Suprapubic skin (tissue), 3 donors: ENCODE data around the gene LYSMD2.

Experiments used
- CTCF ChIP-seq, 2 donors: fragments of 200-600 bp in 1 of 2; fragments of 450-650 bp in 1 of 2; sonication (generic) in 1 of 2; IDR thresholded peaks; one replicate each; pipeline ENCODE4 v1.5.1; 2016 to 2019; ENCODE audit warnings: antibody characterized with exemption in 2 of 2, mild to moderate bottlenecking in 1 of 2, moderate library complexity in 1 of 2
- POLR2A ChIP-seq, 2 donors: fragments of 450-650 bp; IDR thresholded peaks; one replicate each; pipeline ENCODE4 v1.6.1; 2017; ENCODE audit warnings: antibody characterized with exemption in 2 of 2, mild to moderate bottlenecking in 2 of 2, moderate library complexity in 2 of 2

DNA sequence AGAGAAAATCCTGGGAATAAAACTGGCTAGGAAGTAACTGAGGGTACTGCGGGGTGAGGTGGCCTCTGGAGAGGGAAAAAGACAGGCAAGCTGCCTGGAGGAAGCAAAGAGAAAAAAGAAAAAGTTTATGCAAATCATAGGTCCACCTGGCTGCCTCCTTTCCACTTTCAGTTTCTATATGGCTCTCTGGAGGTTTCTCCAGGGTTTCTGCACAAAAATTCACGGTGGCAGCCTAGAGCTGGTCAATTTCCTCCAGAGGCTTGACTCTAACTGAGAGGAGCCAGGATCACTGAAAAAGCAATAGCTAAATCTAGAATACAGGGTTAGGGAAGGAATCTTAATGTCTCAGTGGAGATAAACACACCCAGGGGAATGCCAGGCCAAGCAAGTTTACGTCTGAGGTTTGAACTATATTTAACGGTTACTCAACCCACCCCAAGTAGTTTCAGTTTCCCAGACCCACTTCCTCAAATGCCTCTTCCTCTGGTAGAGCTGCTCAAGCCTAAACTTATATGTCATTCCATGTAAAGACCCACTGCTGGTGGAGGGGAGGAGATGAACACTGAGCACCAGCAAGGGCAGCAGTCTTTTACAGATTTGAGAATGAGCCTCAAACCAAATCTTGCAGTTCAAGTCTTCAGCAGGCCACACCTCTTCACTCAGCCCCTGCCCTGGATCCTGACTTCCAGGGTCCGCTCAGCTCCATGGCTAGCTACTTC lies 5.7 kb downstream of the LYSMD2 start:
- TF ChIP-seq CTCF (IDR thresholded peaks at IDR 0.05) (no peak), POLR2A (IDR thresholded peaks at IDR 0.05) (no peak)
